Measurements from ENCODE around the gene STAMBP. TPM values are rescaled to one million over a fixed set of nuclear protein-coding genes. Genes with fewer than 3 reads are reported as not detected.
A peak's percentile ranks its signal among the peaks of the same experiment; 100 is the strongest.

The STAMBP gene
- total RNA-seq (19.8 and 21.3 TPM in 2 replicates), polyA plus RNA-seq (18.0 and 19.0 TPM in 2 replicates), polyA minus RNA-seq (24.3 and 26.9 TPM in 2 replicates), Bru-seq, nascent RNA (percentile 57 among the genes with signal in this experiment), BruChase-seq, experiment 1, labeled RNA remaining after a 6-hour chase (percentile 70 among the genes with signal in this experiment), BruChase-seq, experiment 2, labeled RNA remaining after a 2-hour chase (percentile 62 among the genes with signal in this experiment)
- 23.0 and 23.6 TPM in 2 replicates for polyA plus RNA-seq (2011; cell fraction: cytosol; rRNA removed)
- polyA plus RNA-seq (2011; cell fraction: nucleus; rRNA removed) = 23.7 and 25.7 TPM in 2 replicates
- 23.8 and 24.7 TPM in 2 replicates for polyA plus RNA-seq (2012)
- polyA minus RNA-seq (2011; cell fraction: cytosol; rRNA and poly(A)+ RNA removed) = 24.8 TPM
- 12.2 and 13.2 TPM in 2 replicates for polyA minus RNA-seq (2011; cell fraction: nucleus; rRNA and poly(A)+ RNA removed)
- long read RNA-seq, full-length matches to known transcripts = 31 of 55 reads
- long read RNA-seq, partial matches to known transcripts = 4 of 55 reads
- long read RNA-seq, other reads (novel, unspliced or antisense) = 20 of 55 reads

DNA sequence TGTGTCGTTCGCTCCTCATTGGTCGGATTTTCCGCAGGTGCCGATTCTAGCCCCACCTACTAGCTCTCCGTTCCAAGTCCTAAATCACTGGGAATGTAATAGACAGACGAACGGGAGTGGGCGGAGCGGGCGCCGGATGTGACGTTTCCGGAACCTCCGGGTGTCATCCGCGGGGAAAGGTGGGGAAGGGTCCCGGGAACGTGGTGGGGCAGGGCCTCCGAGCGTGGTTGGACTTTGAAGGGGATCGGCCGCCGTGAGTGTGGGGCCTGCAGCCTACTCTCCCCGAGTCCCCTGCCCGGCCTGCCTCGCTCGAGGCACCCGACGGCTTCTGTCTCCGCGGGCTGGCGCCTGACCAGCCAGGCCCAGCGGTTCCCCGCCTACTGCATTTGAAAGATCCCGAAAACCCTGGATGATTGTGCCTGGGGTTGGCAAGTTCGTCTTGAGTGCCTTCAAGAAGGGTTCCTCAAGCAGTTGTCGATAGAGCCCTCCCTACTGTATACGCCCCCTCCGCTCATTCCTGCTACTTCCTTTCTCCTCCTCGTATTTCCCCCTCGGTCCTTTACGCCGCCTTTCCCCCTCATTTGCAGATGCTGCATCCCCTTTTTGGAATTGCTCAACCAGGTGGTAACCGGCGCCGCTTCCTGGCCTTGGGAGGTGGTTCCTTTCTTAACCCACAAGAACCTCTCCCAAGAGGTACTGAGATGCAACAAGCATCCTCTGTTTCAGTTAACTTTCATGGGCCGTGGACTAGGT lies at the start of gene STAMBP:
TSS of gene STAMBP (plus strand) at position 144 of the 753 bp plus-strand sequence. CDS start 1,896 bp downstream, outside the sequence.
- peaks cover 5 to 6% of the 10 kb centered on the region in 2 experiments for H3K27me3 ChIP-seq (ENCODE audit: control insufficient read depth in 2 of 2, insufficient read depth in 2 of 2, low read length in 2 of 2)
- no peaks in the 10 kb centered on the region for H3K9me1 ChIP-seq (replicated peaks; ENCODE audit: control insufficient read depth, extremely low read depth, insufficient read depth, low read length)
- intact Hi-C loops (cut with micrococcal nuclease) = loop anchor here (1.0 to 10.0 kb wide), 7 partner anchors 23 to 566 kb away; partner anchors contain the start of genes BOLA3, DGUOK and TET3
- ChIA-PET CTCF (interaction anchor here (0.7 to 5.7 kb wide), 20 partner anchors 9 to 703 kb away, joined by 3 to 180 read pairs (median 4); partner anchors contain the start of genes BOLA3, MOB1A, MTHFD2 and TET3), POLR2A (interaction anchor here (0.5 to 0.8 kb wide), 3 partner anchors 291 to 371 kb away, joined by 3 to 5 read pairs (median 3); partner anchors contain the start of gene MTHFD2)
- H3K9me3 ChIP-seq (replicated peaks; ENCODE audit: control insufficient read depth, insufficient read depth, low read length) = no peaks in the 10 kb centered on the region
- TF ChIP-seq POLR2A (IDR thresholded peaks at IDR 0.05; ENCODE audit: low read depth, low read length) = peak; percentile 76
- TF ChIP-seq, protein P1, sequence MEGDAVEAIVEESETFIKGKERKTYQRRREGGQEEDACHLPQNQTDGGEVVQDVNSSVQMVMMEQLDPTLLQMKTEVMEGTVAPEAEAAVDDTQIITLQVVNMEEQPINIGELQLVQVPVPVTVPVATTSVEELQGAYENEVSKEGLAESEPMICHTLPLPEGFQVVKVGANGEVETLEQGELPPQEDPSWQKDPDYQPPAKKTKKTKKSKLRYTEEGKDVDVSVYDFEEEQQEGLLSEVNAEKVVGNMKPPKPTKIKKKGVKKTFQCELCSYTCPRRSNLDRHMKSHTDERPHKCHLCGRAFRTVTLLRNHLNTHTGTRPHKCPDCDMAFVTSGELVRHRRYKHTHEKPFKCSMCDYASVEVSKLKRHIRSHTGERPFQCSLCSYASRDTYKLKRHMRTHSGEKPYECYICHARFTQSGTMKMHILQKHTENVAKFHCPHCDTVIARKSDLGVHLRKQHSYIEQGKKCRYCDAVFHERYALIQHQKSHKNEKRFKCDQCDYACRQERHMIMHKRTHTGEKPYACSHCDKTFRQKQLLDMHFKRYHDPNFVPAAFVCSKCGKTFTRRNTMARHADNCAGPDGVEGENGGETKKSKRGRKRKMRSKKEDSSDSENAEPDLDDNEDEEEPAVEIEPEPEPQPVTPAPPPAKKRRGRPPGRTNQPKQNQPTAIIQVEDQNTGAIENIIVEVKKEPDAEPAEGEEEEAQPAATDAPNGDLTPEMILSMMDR (IDR thresholded peaks at IDR 0.05; ENCODE audit: extremely low read depth in 1 of 2, insufficient read depth in 1 of 2, low read depth in 1 of 2, low read length in 2 of 2) = no peak
- peak; percentile 82 for TF ChIP-seq POLR2AphosphoS5 (IDR thresholded peaks at IDR 0.05; ENCODE audit: insufficient read depth, low read depth, low read length)
- peaks cover 17% of the 10 kb centered on the region for H3K4me1 ChIP-seq (ENCODE audit: control insufficient read depth, extremely low read depth, insufficient read depth, low read length)
- TSS peak; percentile 78 for BruUV-seq (replicated peaks)
- H3K79me2 ChIP-seq (ENCODE audit: control insufficient read depth, insufficient read depth, low read length) = no peaks in the 10 kb centered on the region
- H4K20me1 ChIP-seq (replicated peaks; ENCODE audit: control insufficient read depth, extremely low read depth, insufficient read depth, low read length) = no peaks in the 10 kb centered on the region
- dilution Hi-C loops (cut with MboI; ENCODE audit: extremely low pct_ligation_motif_present, low sequenced_read_pairs) = no loop called here
- peak within 1 kb of the TSS; percentile 97 for H3K4me2 ChIP-seq (ENCODE audit: insufficient read depth, low read length)
- FAIRE-seq = peak; percentile 95
- no peaks in the 10 kb centered on the region for H3K36me3 ChIP-seq (ENCODE audit: control insufficient read depth in 2 of 2, extremely low read depth in 1 of 2, insufficient read depth in 2 of 2, low read length in 2 of 2)
- peak; percentile 96 for DNase-seq (ENCODE audit: low read depth, low spot score)
- peak within 1 kb of the TSS; percentile 15 to 91 (median 74) for H3K4me3 ChIP-seq (replicated peaks in 1 of 3; ENCODE audit: insufficient read depth in 1 of 3, low read depth in 1 of 3, low read length in 3 of 3)
- peak within 1 kb of the TSS; percentile 88 for H2AFZ ChIP-seq (ENCODE audit: low read depth, low read length)
- H3K9ac ChIP-seq (replicated peaks; ENCODE audit: extremely low read depth, insufficient read depth, low read length) = peak within 1 kb of the TSS; percentile 87
- peak within 1 kb of the TSS; percentile 79 for H3K27ac ChIP-seq (ENCODE audit: insufficient read depth, low read depth, low read length)
